ENCODE data around the gene MAPK4. TPM values are rescaled to one million over a fixed set of nuclear protein-coding genes. Genes with fewer than 3 reads are reported as not detected.

Gene MAPK4
- total and polyA plus RNA-seq, 3 donors from 2014 or later: 9.3 to 18.1 (median 13.3) TPM

GRCh38 chr18:50726960-50727589 lies 167.2 kb downstream of the MAPK4 start:
- no peak overlapping the region for H3K4me3 ChIP-seq
- no peaks in the 10 kb centered on the region for H3K36me3 ChIP-seq (ENCODE audit: low read depth, missing control alignments)
- peak overlapping the region in 1 of 2 donors; percentile 11 for H3K27ac ChIP-seq
- H3K9me3 ChIP-seq: no peaks in the 10 kb centered on the region
- no peaks in the 10 kb centered on the region for H3K27me3 ChIP-seq
- WGBS, 2 donors: 63 to 69% methylated on average over 10 of the region's 10 CpGs
- peaks cover 24% of the 10 kb centered on the region for H3K4me1 ChIP-seq
- DNase-seq: no peak
- intact Hi-C loops (cut with DNase I; ENCODE audit: low total_unique reads): no loop called here
- TF ChIP-seq CTCF (IDR thresholded peaks at IDR 0.05): no peak
- TF ChIP-seq POLR2A (IDR thresholded peaks at IDR 0.05): no peak

GRCh38 chr18:50727721-50728471 lies 168.0 kb downstream of the MAPK4 start:
- no peaks in the 10 kb centered on the region for H3K27me3 ChIP-seq
- H3K9me3 ChIP-seq: no peaks in the 10 kb centered on the region
- no peaks in the 10 kb centered on the region for H3K36me3 ChIP-seq (ENCODE audit: low read depth, missing control alignments)
- peaks cover 24% of the 10 kb centered on the region for H3K4me1 ChIP-seq
- peak overlapping the region; percentile 11 to 36 for H3K27ac ChIP-seq
- intact Hi-C loops (cut with DNase I; ENCODE audit: low total_unique reads): no loop called here
- no peak for TF ChIP-seq CTCF (IDR thresholded peaks at IDR 0.05)
- no peak for TF ChIP-seq POLR2A (IDR thresholded peaks at IDR 0.05)
- DNase-seq: peak; percentile 62
- WGBS, 2 donors: 69 to 75% methylated on average over 5 to 10 of the region's 10 CpGs
- H3K4me3 ChIP-seq: no peak overlapping the region

GRCh38 chr18:50729376-50729775 lies 169.5 kb downstream of the MAPK4 start:
- no peak for DNase-seq
- Histone ChIP-seq H3K36me3 (ENCODE audit: low read depth, missing control alignments) (no peaks in the 10 kb centered on the region), H3K4me3 (peak overlapping the region in 1 of 2 donors; percentile 40), H3K27me3 (no peaks in the 10 kb centered on the region), H3K9me3 (no peaks in the 10 kb centered on the region), H3K27ac (no peak overlapping the region), H3K4me1 (peaks cover 24% of the 10 kb centered on the region)
- intact Hi-C loops (cut with DNase I; ENCODE audit: low total_unique reads): no loop called here
- TF ChIP-seq CTCF (IDR thresholded peaks at IDR 0.05): no peak
- TF ChIP-seq POLR2A (IDR thresholded peaks at IDR 0.05): no peak
- WGBS, 2 donors: 76 to 91% methylated on average over 21 to 45 of the region's 46 CpGs

- no peak overlapping the region for H3K27ac ChIP-seq
- intact Hi-C loops (cut with DNase I; ENCODE audit: low total_unique reads): no loop called here
Measured at GRCh38 chr18:50729986-50730385, 170.1 kb downstream of the MAPK4 start.

More at GRCh38 chr18:50729986-50730385, 170.1 kb downstream of the MAPK4 start:
- H3K27me3 ChIP-seq: no peaks in the 10 kb centered on the region
- no peak overlapping the region for H3K4me3 ChIP-seq
- TF ChIP-seq CTCF (IDR thresholded peaks at IDR 0.05) (no peak), POLR2A (IDR thresholded peaks at IDR 0.05) (no peak)
- no peaks in the 10 kb centered on the region for H3K9me3 ChIP-seq
- peaks cover 18% of the 10 kb centered on the region for H3K4me1 ChIP-seq
- no peaks in the 10 kb centered on the region for H3K36me3 ChIP-seq (ENCODE audit: low read depth, missing control alignments)
- 69 to 80% methylated on average over 3 to 9 of the region's 9 CpGs for WGBS, 2 donors
- DNase-seq: no peak

Measured in testis (tissue), 3 donors.